DND-41 (cell line): ENCODE data around the gene COA3.

Experiments used
- ATAC-seq: fragments of 200-7000 bp; cut with Tn5 transposase; 3 replicates; pipeline ENCODE4 v1.9.1; 2021; ENCODE audit warnings: low read depth; ENCODE audit not compliant: insufficient read depth
- DNase-seq: peaks from one replicate; pipeline ENCODE4 v3.0.0-alpha.2; 2020
- H2AFZ ChIP-seq: 2 replicates; pipeline ENCODE4 v1.6.0; 2012; ENCODE audit warnings: low read depth, low read length
- H3K27ac ChIP-seq: 2 replicates; pipeline ENCODE4 v1.5.1; 2012; ENCODE audit warnings: low read length, inconsistent platforms
- H3K27me3 ChIP-seq: fragments of 200-600 bp; sonication (generic); 2 replicates; pipeline ENCODE4 v1.6.0; 2012; ENCODE audit warnings: low read length, mild to moderate bottlenecking, inconsistent platforms; ENCODE audit not compliant: insufficient read depth, poor library complexity
- H3K36me3 ChIP-seq: 2 replicates; pipeline ENCODE4 v1.5.1; 2012; ENCODE audit warnings: low read length, inconsistent platforms; ENCODE audit not compliant: insufficient read depth
- H3K4me1 ChIP-seq: 2 replicates; pipeline ENCODE4 v1.5.1; 2012; ENCODE audit warnings: mild to moderate bottlenecking, low read length; ENCODE audit not compliant: insufficient read depth
- H3K4me2 ChIP-seq: 2 replicates; pipeline ENCODE4 v1.6.0; 2012; ENCODE audit warnings: mild to moderate bottlenecking, moderate library complexity, low read length, inconsistent platforms; ENCODE audit not compliant: insufficient read depth
- H3K4me3 ChIP-seq, 2 experiments: fragments of 200-600 bp in 1 of 2; shearing (Covaris generic) in 1 of 2; 2 replicates each; pipeline ENCODE4 v1.5.1; 2012 to 2016; ENCODE audit warnings: inconsistent platforms in 2 of 2, low read length in 2 of 2, mild to moderate bottlenecking in 2 of 2, low read depth in 1 of 2, moderate library complexity in 1 of 2
- H3K79me2 ChIP-seq: 2 replicates; pipeline ENCODE4 v1.6.0; 2012; ENCODE audit warnings: low read length, inconsistent platforms; ENCODE audit not compliant: insufficient read depth
- H3K9ac ChIP-seq: 2 replicates; pipeline ENCODE4 v1.6.0; 2012; ENCODE audit warnings: low read depth, mild to moderate bottlenecking, inconsistent platforms, low read length, moderate library complexity
- H3K9me3 ChIP-seq: 2 replicates; pipeline ENCODE4 v1.5.1; 2012; ENCODE audit warnings: low read length, moderate library complexity, mild to moderate bottlenecking, inconsistent platforms; ENCODE audit not compliant: insufficient read depth, severe bottlenecking
- H4K20me1 ChIP-seq: 2 replicates; pipeline ENCODE4 v1.6.0; 2012; ENCODE audit warnings: low read length; ENCODE audit not compliant: insufficient read depth
- CTCF ChIP-seq: IDR thresholded peaks from 2 replicates; pipeline ENCODE4 v1.5.1; 2012; ENCODE audit warnings: borderline replicate concordance, low read length, moderate library complexity, mild to moderate bottlenecking; ENCODE audit not compliant: poor library complexity, severe bottlenecking; ENCODE audit errors: extremely low read depth
- EZH2 ChIP-seq: IDR thresholded peaks from 3 replicates; pipeline ENCODE4 v1.6.1; 2012; ENCODE audit warnings: borderline replicate concordance, low read depth, mild to moderate bottlenecking, moderate library complexity, low read length, inconsistent platforms; ENCODE audit not compliant: severe bottlenecking

The COA3 gene

GRCh38 chr17:42845918-42846593, 47.6 kb upstream of the COA3 start:
- TF ChIP-seq EZH2, result no peak
- TF ChIP-seq CTCF, result no peak
- Histone ChIP-seq H3K9ac (no peak overlapping the region), H3K27me3 (no peaks in the 10 kb centered on the region), H3K79me2 (no peaks in the 10 kb centered on the region), H3K4me1 (no peaks in the 10 kb centered on the region), H3K4me2 (no peak overlapping the region), H3K36me3 (peaks cover 47% of the 10 kb centered on the region), H3K27ac (no peak overlapping the region), H3K4me3 (no peak overlapping the region), H3K9me3 (no peaks in the 10 kb centered on the region), H4K20me1 (peaks cover 16% of the 10 kb centered on the region), H2AFZ (no peak overlapping the region)
- ATAC-seq (no peak), DNase-seq (no peak)

- Histone ChIP-seq H2AFZ (no peak overlapping the region), H3K27ac (no peak overlapping the region), H3K9me3 (no peaks in the 10 kb centered on the region), H3K4me2 (no peak overlapping the region), H3K36me3 (peaks cover 48% of the 10 kb centered on the region), H3K27me3 (no peaks in the 10 kb centered on the region), H4K20me1 (peaks cover 16% of the 10 kb centered on the region), H3K9ac (no peak overlapping the region), H3K4me3 (no peak overlapping the region), H3K79me2 (no peaks in the 10 kb centered on the region), H3K4me1 (no peaks in the 10 kb centered on the region)
- no peak for TF ChIP-seq EZH2
- no peak for TF ChIP-seq CTCF
- DNase-seq, result no peak
- no peak for ATAC-seq
These were observed 47.0 kb upstream of the COA3 start for GRCh38 chr17:42845556-42845917.

GRCh38 chr17:42844761-42845555, 46.5 kb upstream of the COA3 start:
- H3K4me3 ChIP-seq, result no peak overlapping the region
- no peak overlapping the region for H3K27ac ChIP-seq
- no peak overlapping the region for H3K4me2 ChIP-seq
- no peaks in the 10 kb centered on the region for H3K27me3 ChIP-seq
- no peaks in the 10 kb centered on the region for H3K4me1 ChIP-seq
- peaks cover 16% of the 10 kb centered on the region for H4K20me1 ChIP-seq
- no peak overlapping the region for H3K9ac ChIP-seq
- H2AFZ ChIP-seq, result no peak overlapping the region
- peaks cover 48% of the 10 kb centered on the region for H3K36me3 ChIP-seq
- H3K9me3 ChIP-seq, result no peaks in the 10 kb centered on the region
- TF ChIP-seq EZH2 (no peak), CTCF (no peak)
- ATAC-seq (no peak), DNase-seq (no peak)
- no peaks in the 10 kb centered on the region for H3K79me2 ChIP-seq
